Heart left ventricle (tissue), 13 donors: ENCODE results near the gene KLHL10.

Source experiments
- CTCF ChIP-seq, 12 donors: fragments of 200-600 bp; sonication (generic) in 4 of 12; IDR thresholded peaks; one replicate each; pipeline versions ENCODE4 v1.5.0 to v1.8.0; 2018 to 2022; ENCODE audit warnings: antibody characterized with exemption in 12 of 12, mild to moderate bottlenecking in 5 of 12
- POLR2A ChIP-seq, 2 donors: fragments of 450-650 bp; IDR thresholded peaks; one replicate each; pipeline ENCODE4 v1.6.1; 2017; ENCODE audit warnings: antibody characterized with exemption in 2 of 2, mild to moderate bottlenecking in 2 of 2, moderate library complexity in 2 of 2
- donor health status: ischemic (EF 13 %, LVEDD 7.1; RV severe dilation, severe dysfunction).
- donor health status: DM: no; HTN: yes; CAD: no.
- donor health status: DM: no; HTN: no; CAD: no.
- donor health status: ischemic (EF 25% LVEDD 6.9; RV normal size, moderate dysfunction).
- donor health status: ischemic (EF 25% LVEDD 5.7; RV mildly dilated, moderate dysfunction).
- donor health status: ischemic (EF 35%, LVEDD 5.7; RV mildly dilated, moderate dysfunction).
- donor health status: nonischemic (EF 11% LVEDD 7.7; RV severe dilation, severe dysfunction).
- donor health status: DM: yes; HTN: yes; CAD: no.
- donor health status: PGD.
- donor health status: ischemic (EF 29% LVEDD 5.4; RV normal size, mild dysfunction).
- donor health status: nonischemic (EF 23%, LVEDD 6.1; RV moderate dilation, normal function).

DNA sequence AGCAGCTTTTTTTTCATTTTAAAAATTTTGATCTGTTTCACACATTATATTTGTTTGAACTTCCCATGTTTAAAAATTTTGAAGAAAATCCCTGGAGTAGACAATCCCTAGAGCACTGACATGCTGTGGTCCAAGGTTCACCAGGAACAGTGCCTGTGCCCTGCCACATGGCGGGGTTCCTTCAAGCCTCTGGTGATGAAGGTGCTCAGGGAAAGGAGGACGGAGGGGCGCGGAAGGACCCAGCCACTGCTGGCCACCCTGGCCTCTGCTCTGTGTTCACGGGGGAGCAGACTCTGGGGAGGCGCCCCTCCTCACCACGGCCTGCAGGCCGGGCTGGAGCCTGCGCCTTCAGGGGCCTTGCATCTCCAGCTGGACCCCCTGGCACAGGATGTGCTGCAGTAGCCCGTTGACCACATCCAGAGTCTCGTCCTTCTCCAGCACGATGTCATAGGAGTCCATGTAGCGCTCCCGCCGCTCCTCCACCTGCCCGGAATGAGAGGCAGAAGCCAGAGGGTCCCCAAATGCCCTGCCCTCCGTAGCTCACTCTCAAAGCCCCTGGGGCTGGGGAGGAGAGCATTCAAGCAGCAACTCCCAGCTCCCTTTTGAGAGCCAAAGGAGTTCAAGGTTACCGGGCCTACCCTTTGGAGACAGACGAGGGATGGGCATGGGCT, 12.3 kb upstream of the KLHL10 start:
- no peak for TF ChIP-seq CTCF (IDR thresholded peaks at IDR 0.05)
- no peak for TF ChIP-seq POLR2A (IDR thresholded peaks at IDR 0.05)
